Neuronal stem cell (in vitro differentiated cells): ENCODE data around the gene DGKB.

Experiments
- DNase-seq: peaks from one replicate; pipeline ENCODE4 v3.0.0-alpha.2; 2013; ENCODE audit warnings: low spot score
- H2AFZ ChIP-seq: one replicate; pipeline ENCODE4 v1.6.1; 2013; ENCODE audit warnings: mild to moderate bottlenecking, low read length, inconsistent platforms
- H2AK5ac ChIP-seq: 2 replicates; pipeline ENCODE4 v1.6.1; 2013; ENCODE audit warnings: low read depth, mild to moderate bottlenecking, inconsistent platforms, low read length, moderate library complexity, mixed read lengths
- H2BK120ac ChIP-seq: 2 replicates; pipeline ENCODE4 v1.6.1; 2013; ENCODE audit warnings: low read depth, mild to moderate bottlenecking, inconsistent platforms, low read length, moderate library complexity, mixed read lengths
- H2BK12ac ChIP-seq: one replicate; pipeline ENCODE4 v1.6.1; 2013; ENCODE audit warnings: low read length, inconsistent platforms
- H2BK15ac ChIP-seq: 2 replicates; pipeline ENCODE4 v1.6.1; 2013; ENCODE audit warnings: mild to moderate bottlenecking, low read length, inconsistent platforms, mixed read lengths
- H2BK5ac ChIP-seq: one replicate; pipeline ENCODE4 v1.6.1; 2013; ENCODE audit warnings: inconsistent platforms, mild to moderate bottlenecking, low read length, moderate library complexity
- H3K14ac ChIP-seq: one replicate; pipeline ENCODE4 v1.6.1; 2013; ENCODE audit warnings: low read length, inconsistent platforms
- H3K18ac ChIP-seq: 2 replicates; pipeline ENCODE4 v1.6.1; 2013; ENCODE audit warnings: low read length, inconsistent platforms
- H3K23ac ChIP-seq: 2 replicates; pipeline ENCODE4 v1.6.1; 2013; ENCODE audit warnings: low read depth, mild to moderate bottlenecking, mixed read lengths, low read length, inconsistent platforms; ENCODE audit not compliant: poor library complexity
- H3K27ac ChIP-seq: replicated peaks from 3 replicates; pipeline ENCODE4 v1.5.1; 2013; ENCODE audit warnings: low read length, inconsistent platforms
- H3K27me3 ChIP-seq, 3 experiments: 2 replicates each; pipeline ENCODE4 v1.6.1; 2013; ENCODE audit warnings: low read length in 3 of 3, mild to moderate bottlenecking in 2 of 3, inconsistent platforms in 1 of 3, low read depth in 1 of 3, mixed read lengths in 1 of 3, moderate library complexity in 1 of 3; ENCODE audit not compliant: control insufficient read depth in 3 of 3, insufficient read depth in 3 of 3
- H3K36me3 ChIP-seq, 2 donors: replicated peaks in 1 of 2; 2 replicates each; pipeline ENCODE4 v1.6.1; 2013; ENCODE audit warnings: low read length in 2 of 2; ENCODE audit not compliant: control insufficient read depth in 2 of 2, insufficient read depth in 2 of 2
- H3K4ac ChIP-seq: 2 replicates; pipeline ENCODE4 v1.6.1; 2013; ENCODE audit warnings: inconsistent platforms, mild to moderate bottlenecking, low read length, moderate library complexity
- H3K4me1 ChIP-seq, 2 donors: 1 replicate in 1 of 2; 2 replicates in 1 of 2; pipeline ENCODE4 v1.6.1; 2013; ENCODE audit warnings: low read length in 2 of 2, low read depth in 1 of 2; ENCODE audit not compliant: control insufficient read depth in 2 of 2, insufficient read depth in 1 of 2
- H3K4me2 ChIP-seq: one replicate; pipeline ENCODE4 v1.6.1; 2013; ENCODE audit warnings: mild to moderate bottlenecking, low read length, inconsistent platforms; ENCODE audit not compliant: insufficient read depth, poor library complexity, severe bottlenecking
- H3K4me3 ChIP-seq, 2 donors: 2 replicates each; pipeline ENCODE4 v1.5.1; 2013; ENCODE audit warnings: low read length in 2 of 2, mild to moderate bottlenecking in 2 of 2, inconsistent platforms in 1 of 2, moderate library complexity in 1 of 2
- H3K79me1 ChIP-seq: one replicate; pipeline ENCODE4 v1.6.1; 2013; ENCODE audit warnings: low read depth, mild to moderate bottlenecking, inconsistent platforms, low read length, moderate library complexity
- H3K9ac ChIP-seq: one replicate; pipeline ENCODE4 v1.6.1; 2013; ENCODE audit warnings: mild to moderate bottlenecking, low read depth, low read length, inconsistent platforms; ENCODE audit not compliant: poor library complexity
- H3K9me3 ChIP-seq, 2 donors: replicated peaks in 1 of 2; 2 replicates each; pipeline versions ENCODE3 to v1.6.1; 2013; ENCODE audit warnings: low read length in 2 of 2, mild to moderate bottlenecking in 2 of 2, inconsistent platforms in 1 of 2, low read depth in 1 of 2, mixed read lengths in 1 of 2, moderate library complexity in 1 of 2; ENCODE audit not compliant: control insufficient read depth in 2 of 2, insufficient read depth in 1 of 2
- H4K8ac ChIP-seq: one replicate; pipeline ENCODE4 v1.6.1; 2013; ENCODE audit warnings: low read depth, mild to moderate bottlenecking, inconsistent platforms, low read length, moderate library complexity
- H4K91ac ChIP-seq: one replicate; pipeline ENCODE4 v1.6.1; 2013; ENCODE audit warnings: low read length, low read depth, mild to moderate bottlenecking, inconsistent platforms; ENCODE audit not compliant: poor library complexity
- WGBS, 2 donors: extraction: QIAGEN DNeasy Blood & Tissue Kit; methylation state at CpG; one replicate each; pipeline ENCODE4 v1.1.7; 2013; ENCODE audit warnings: missing lambda C conversion rate in 2 of 2, mixed read lengths in 1 of 2; ENCODE audit not compliant: insufficient read length in 2 of 2, insufficient replicate concordance in 1 of 2; ENCODE audit errors: extremely low coverage in 2 of 2; 5-methylcytosine and 5-hydroxymethylcytosine counted together

Gene DGKB

DNA sequence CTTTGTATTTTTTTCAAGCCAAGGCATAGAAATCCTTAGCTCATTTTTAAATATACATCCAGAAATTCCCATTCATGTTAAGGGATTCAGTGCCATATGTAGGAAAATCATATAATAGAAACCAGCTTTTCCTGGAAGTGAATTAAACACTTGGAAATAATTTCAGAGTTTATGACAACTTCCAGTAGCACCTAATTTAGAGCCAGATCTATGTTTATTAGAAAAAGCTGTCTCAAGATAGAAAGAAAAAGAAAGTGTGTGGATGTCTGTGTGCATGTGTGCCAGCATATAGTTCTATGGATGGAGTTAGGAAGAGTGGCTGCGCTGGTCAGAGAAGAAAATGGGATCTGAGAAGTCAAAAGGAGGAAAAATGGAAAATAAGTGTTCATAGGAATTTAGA lies 225.7 kb downstream of the DGKB start:
- Histone ChIP-seq H3K27me3 (no peaks in the 10 kb centered on the region), H3K23ac (no peak overlapping the region), H2BK5ac (no peak overlapping the region), H2BK15ac (no peak overlapping the region), H2BK120ac (no peak overlapping the region), H3K79me1 (no peaks in the 10 kb centered on the region), H2BK12ac (no peak overlapping the region), H4K91ac (no peak overlapping the region), H3K36me3 (no peaks in the 10 kb centered on the region), H3K27ac (no peak overlapping the region), H3K9me3 (no peaks in the 10 kb centered on the region), H2AFZ (no peak overlapping the region), H3K9ac (no peak overlapping the region), H3K4me3 (no peak overlapping the region), H3K4ac (no peak overlapping the region), H3K18ac (no peak overlapping the region), H3K14ac (no peak overlapping the region), H4K8ac (no peak overlapping the region), H3K4me1 (no peaks in the 10 kb centered on the region), H2AK5ac (no peak overlapping the region), H3K4me2 (no peak overlapping the region)
- no peak for DNase-seq
- WGBS, 2 donors, result no CpG with 5 or more reads among the region's 1 CpG

DNA sequence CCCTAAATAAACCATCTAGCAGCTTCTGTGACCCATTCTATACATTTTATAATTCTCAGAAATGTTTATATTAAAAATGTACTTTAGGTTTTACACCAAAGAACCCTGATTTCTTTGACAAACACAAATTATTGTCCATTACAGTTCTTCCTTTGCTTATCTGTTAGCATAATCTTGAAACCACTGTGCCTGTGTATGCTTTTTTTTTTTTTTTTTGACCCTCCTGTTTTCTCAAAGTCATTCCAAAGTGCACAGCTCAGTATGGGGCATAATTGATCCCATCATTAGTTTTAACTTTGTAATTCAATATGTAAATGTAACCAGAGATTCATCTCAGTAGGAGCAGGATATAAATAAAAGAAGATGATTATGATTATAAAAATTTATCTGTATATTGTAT lies 229.3 kb downstream of the DGKB start:
- Histone ChIP-seq H3K9ac (no peak overlapping the region), H3K27me3 (no peaks in the 10 kb centered on the region), H3K27ac (no peak overlapping the region)

DNA sequence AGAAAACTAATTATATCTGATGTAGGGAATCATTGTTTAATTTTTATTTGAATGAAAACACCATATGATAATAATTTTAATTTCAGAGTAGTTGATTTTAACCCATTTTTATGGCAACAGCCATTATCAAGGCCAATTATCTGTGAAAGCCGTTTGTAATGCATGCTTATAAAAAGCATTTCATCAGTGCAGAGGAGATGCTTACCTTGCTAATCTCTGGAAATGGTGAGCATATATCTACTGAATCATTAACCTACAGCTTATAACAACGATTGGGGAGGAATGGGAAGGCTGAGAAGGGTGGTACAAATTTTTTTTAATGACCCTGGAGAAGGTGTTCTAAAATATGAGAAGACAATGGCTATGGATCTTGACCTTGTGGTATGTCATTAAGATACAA lies 235.6 kb downstream of the DGKB start:
- H4K91ac ChIP-seq, result no peak overlapping the region
- H3K4me3 ChIP-seq, result no peak overlapping the region
- DNase-seq, result no peak
- WGBS, 2 donors, result no CpG with 5 or more reads among the region's 2 CpGs
- H3K14ac ChIP-seq, result no peak overlapping the region
- H4K8ac ChIP-seq, result no peak overlapping the region
- no peaks in the 10 kb centered on the region for H3K79me1 ChIP-seq
- no peak overlapping the region for H2BK120ac ChIP-seq
- H2AFZ ChIP-seq, result no peak overlapping the region
- no peak overlapping the region for H3K9ac ChIP-seq
- no peak overlapping the region for H3K27ac ChIP-seq
- H2BK12ac ChIP-seq, result no peak overlapping the region
- H3K36me3 ChIP-seq, result no peaks in the 10 kb centered on the region
- no peak overlapping the region for H3K4me2 ChIP-seq
- no peak overlapping the region for H3K23ac ChIP-seq
- no peaks in the 10 kb centered on the region for H3K4me1 ChIP-seq
- H3K27me3 ChIP-seq, result no peaks in the 10 kb centered on the region
- no peaks in the 10 kb centered on the region for H3K9me3 ChIP-seq
- H2AK5ac ChIP-seq, result no peak overlapping the region
- H2BK15ac ChIP-seq, result no peak overlapping the region
- no peak overlapping the region for H3K18ac ChIP-seq
- H2BK5ac ChIP-seq, result no peak overlapping the region
- no peak overlapping the region for H3K4ac ChIP-seq

More for the DNA sequence above, 229.3 kb downstream of the DGKB start:
- Histone ChIP-seq H3K9me3 (no peaks in the 10 kb centered on the region), H3K4me2 (no peak overlapping the region), H4K91ac (no peak overlapping the region), H2BK15ac (no peak overlapping the region), H2BK120ac (no peak overlapping the region), H2AFZ (no peak overlapping the region), H2AK5ac (no peak overlapping the region), H3K4me1 (no peaks in the 10 kb centered on the region), H3K4me3 (no peak overlapping the region), H2BK5ac (no peak overlapping the region), H3K4ac (no peak overlapping the region), H3K36me3 (no peaks in the 10 kb centered on the region), H4K8ac (no peak overlapping the region), H3K23ac (no peak overlapping the region), H3K14ac (no peak overlapping the region), H2BK12ac (no peak overlapping the region), H3K79me1 (no peaks in the 10 kb centered on the region), H3K18ac (no peak overlapping the region)
- DNase-seq, result no peak

DNA sequence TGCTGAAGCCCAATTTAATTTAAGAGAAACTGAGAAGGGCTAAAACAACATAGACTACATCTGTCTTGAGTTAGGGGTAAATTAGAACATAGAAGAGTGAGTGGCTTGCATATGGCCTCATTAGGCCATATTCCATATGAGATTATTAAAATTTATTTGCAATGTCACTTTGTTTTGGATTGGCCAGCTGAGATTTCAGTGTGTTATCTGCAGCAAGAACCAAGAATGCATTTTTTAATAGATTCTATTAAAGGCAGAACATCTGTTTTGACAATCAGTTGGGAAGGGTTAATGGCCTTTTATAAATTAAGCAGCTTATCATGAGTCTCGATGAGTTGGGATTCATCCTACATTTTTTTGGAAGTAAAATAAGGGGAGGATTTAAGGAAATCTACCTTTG lies 236.2 kb downstream of the DGKB start:
- H3K4me2 ChIP-seq, result no peak overlapping the region
- no peaks in the 10 kb centered on the region for H3K9me3 ChIP-seq
- H3K9ac ChIP-seq, result no peak overlapping the region
- no peak overlapping the region for H2BK5ac ChIP-seq
- no peak overlapping the region for H2BK15ac ChIP-seq
- H3K4me3 ChIP-seq, result no peak overlapping the region
- no peaks in the 10 kb centered on the region for H3K4me1 ChIP-seq
- H3K27ac ChIP-seq, result no peak overlapping the region
- H4K8ac ChIP-seq, result no peak overlapping the region
- no peak overlapping the region for H3K23ac ChIP-seq
- no peaks in the 10 kb centered on the region for H3K27me3 ChIP-seq
- DNase-seq, result no peak
- no peak overlapping the region for H2BK120ac ChIP-seq
- H3K18ac ChIP-seq, result no peak overlapping the region
- H3K4ac ChIP-seq, result no peak overlapping the region
- no peak overlapping the region for H2BK12ac ChIP-seq
- H3K14ac ChIP-seq, result no peak overlapping the region
- H3K36me3 ChIP-seq, result no peaks in the 10 kb centered on the region
- no peaks in the 10 kb centered on the region for H3K79me1 ChIP-seq
- no CpG with 5 or more reads among the region's 1 CpG for WGBS, 2 donors
- no peak overlapping the region for H2AK5ac ChIP-seq
- H2AFZ ChIP-seq, result no peak overlapping the region
- no peak overlapping the region for H4K91ac ChIP-seq
